GM23338 (cell line): ENCODE results near the gene FERMT3. TPM values are rescaled to one million over a fixed set of nuclear protein-coding genes. Genes with fewer than 3 reads are reported as not detected.

ENCODE experiments used
- ATAC-seq: fragments of 200-7000 bp; cut with Tn5 transposase; 3 replicates; pipeline ENCODE4 v1.9.1; 2020
- DNase-seq: peaks from one replicate; pipeline ENCODE4 v3.0.0-alpha.2; 2015; ENCODE audit warnings: low spot score
- H2AFZ ChIP-seq: fragments of 200-600 bp; sonication (generic); 2 replicates; pipeline ENCODE4 v1.8.0; 2016; ENCODE audit warnings: antibody characterized with exemption, mild to moderate bottlenecking, moderate library complexity
- H3F3A ChIP-seq: fragments of 200-600 bp; sonication (generic); replicated peaks from 2 replicates; pipeline ENCODE4 v1.8.0; 2017; ENCODE audit warnings: antibody characterized with exemption, mixed run types, low read depth
- H3K27ac ChIP-seq: fragments of 200-600 bp; sonication (generic); 2 replicates; pipeline ENCODE4 v1.6.1; 2016; ENCODE audit warnings: low read depth
- H3K27me3 ChIP-seq: fragments of 200-600 bp; sonication (generic); 2 replicates; pipeline ENCODE4 v1.8.0; 2016; ENCODE audit warnings: mild to moderate bottlenecking, mixed run types, moderate library complexity; ENCODE audit not compliant: insufficient read depth
- H3K36me3 ChIP-seq: fragments of 200-600 bp; sonication (generic); 2 replicates; pipeline ENCODE4 v1.8.0; 2016; ENCODE audit warnings: mild to moderate bottlenecking; ENCODE audit not compliant: insufficient read depth
- H3K4me1 ChIP-seq: fragments of 200-600 bp; sonication (generic); 2 replicates; pipeline ENCODE4 v1.8.0; 2016; ENCODE audit warnings: mild to moderate bottlenecking, moderate library complexity; ENCODE audit not compliant: insufficient read depth
- H3K4me2 ChIP-seq: fragments of 200-600 bp; sonication (generic); 2 replicates; pipeline ENCODE4 v1.7.1; 2017; ENCODE audit warnings: mixed run types
- H3K4me3 ChIP-seq: fragments of 200-600 bp; sonication (generic); 2 replicates; pipeline ENCODE4 v1.6.1; 2016; ENCODE audit warnings: mixed run types
- H3K79me2 ChIP-seq: fragments of 200-600 bp; sonication (generic); replicated peaks from 2 replicates; pipeline ENCODE4 v1.8.0; 2017; ENCODE audit warnings: mild to moderate bottlenecking; ENCODE audit not compliant: insufficient read depth
- H3K9me2 ChIP-seq: fragments of 200-600 bp; sonication (generic); 2 replicates; pipeline ENCODE4 v1.8.0; 2017; ENCODE audit not compliant: insufficient read depth
- H4K20me1 ChIP-seq: fragments of 200-600 bp; sonication (generic); replicated peaks from 2 replicates; pipeline ENCODE4 v1.8.0; 2017; ENCODE audit warnings: mild to moderate bottlenecking; ENCODE audit not compliant: insufficient read depth
- H3K27ac Mint-ChIP-seq: 2 replicates; pipeline ENCODE4 v1.8.0; 2020; ENCODE audit warnings: inconsistent platforms, mild to moderate bottlenecking, moderate library complexity, mixed read lengths
- H3K27me3 Mint-ChIP-seq: 3 replicates; pipeline ENCODE4 v1.8.0; 2022; ENCODE audit warnings: low read depth, mild to moderate bottlenecking, moderate library complexity, mixed read lengths, inconsistent platforms; ENCODE audit not compliant: insufficient read depth, poor library complexity
- H3K36me3 Mint-ChIP-seq: 3 replicates; pipeline ENCODE4 v1.8.0; 2021; ENCODE audit warnings: low read depth, mild to moderate bottlenecking, inconsistent platforms, moderate library complexity, mixed read lengths
- H3K4me1 Mint-ChIP-seq: 3 replicates; pipeline ENCODE4 v1.8.0; 2020; ENCODE audit warnings: mild to moderate bottlenecking, inconsistent platforms, mixed read lengths
- H3K4me3 Mint-ChIP-seq: 3 replicates; pipeline ENCODE4 v1.8.0; 2021; ENCODE audit warnings: moderate library complexity, mild to moderate bottlenecking, inconsistent platforms, mixed read lengths
- H3K9me3 Mint-ChIP-seq: 3 replicates; pipeline ENCODE4 v1.8.0; 2020; ENCODE audit warnings: moderate library complexity, mild to moderate bottlenecking, inconsistent platforms, mixed read lengths
- CREB1 ChIP-seq: fragments of 250-450 bp; sonication (Bioruptor Pico); IDR thresholded peaks from 2 replicates; pipeline ENCODE4 v1.5.0; 2020; ENCODE audit warnings: low read depth, mild to moderate bottlenecking, moderate library complexity
- CTCF ChIP-seq, 2 experiments: fragments of 200-600 bp in 1 of 2; sonication (generic) in 1 of 2; conservative IDR thresholded peaks; 2 replicates each; pipeline versions ENCODE4 v1.5.1 to v1.6.1; 2016 to 2017; ENCODE audit warnings: antibody characterized with exemption in 2 of 2, low read depth in 2 of 2, mild to moderate bottlenecking in 2 of 2, moderate library complexity in 1 of 2
- EZH2phosphoT487 ChIP-seq: fragments of 200-600 bp; sonication (generic); IDR thresholded peaks from one replicate; pipeline ENCODE4 v1.8.1; 2018; ENCODE audit warnings: antibody characterized with exemption; ENCODE audit not compliant: unreplicated experiment
- REST ChIP-seq: IDR thresholded peaks from one replicate; pipeline ENCODE4 v1.6.1; 2018; ENCODE audit warnings: antibody characterized with exemption; ENCODE audit not compliant: unreplicated experiment
- ZNF462 ChIP-seq: fragments of 250-450 bp; sonication (Bioruptor Pico); IDR thresholded peaks from 2 replicates; pipeline ENCODE4 v1.5.0; 2020; ENCODE audit warnings: mild to moderate bottlenecking, moderate library complexity
- polyA plus RNA-seq: library from polyadenylated mRNA; unstranded; fragments of >200 nt; fragmentation: Nextera tagmentation; extraction: Ambion mirVana; gene quantifications from 2 replicates; pipeline ENCODE4 v1.2.1, GENCODE V29; 2016
- total RNA-seq: library from RNA; depleted of rRNA; stranded (reverse); fragments of >200 nt; shearing (Covaris generic); gene quantifications from 2 replicates; pipeline ENCODE4 v1.2.3, GENCODE V29; 2014
- TF ChIP-seq, protein P1 (sequence below): IDR thresholded peaks from 2 replicates; pipeline ENCODE4 v1.6.1; 2016; ENCODE audit warnings: antibody characterized with exemption

FERMT3 gene
- total and polyA plus RNA-seq, 2 experiments from 2014 or later: 1.5 to 1.6 TPM

DNA sequence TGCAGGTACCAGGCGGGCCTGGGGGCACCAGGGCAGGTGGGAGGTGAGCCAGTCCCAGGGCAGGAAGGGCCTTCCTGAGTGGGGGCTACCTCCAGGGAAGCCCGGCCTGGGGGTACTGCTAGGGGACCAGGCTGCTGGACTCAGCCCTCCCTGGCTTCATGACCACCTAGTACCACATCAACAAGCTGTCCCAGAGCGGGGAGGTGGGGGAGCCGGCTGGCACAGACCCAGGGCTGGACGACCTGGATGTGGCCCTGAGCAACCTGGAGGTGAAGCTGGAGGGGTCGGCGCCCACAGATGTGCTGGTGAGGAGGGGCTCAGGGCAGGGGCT is 12.8 kb downstream of the FERMT3 start:
- H3F3A ChIP-seq: 0 out of 2 replicates have a peak, but pooled peaks cover 3% of the 10 kb centered on the region
- H3K36me3 Mint-ChIP-seq: peaks cover 11% of the 10 kb centered on the region; the same call in 2 of the 3 replicates
- H3K27ac Mint-ChIP-seq: no peak overlapping the region
- no peak overlapping the region for H3K4me3 Mint-ChIP-seq
- H3K27ac ChIP-seq: no peak overlapping the region
- H3K9me2 ChIP-seq: no peaks in the 10 kb centered on the region
- no peak overlapping the region for H3K4me3 ChIP-seq
- DNase-seq (no peak), ATAC-seq (no peak)
- H3K4me1 ChIP-seq: no peaks in the 10 kb centered on the region
- no peaks in the 10 kb centered on the region for H3K27me3 ChIP-seq
- H3K4me1 Mint-ChIP-seq: peaks cover 4% of the 10 kb centered on the region; the same call in 1 of the 3 replicates
- no peak overlapping the region for H3K4me2 ChIP-seq
- no peaks in the 10 kb centered on the region for H4K20me1 ChIP-seq
- no peaks in the 10 kb centered on the region for H3K9me3 Mint-ChIP-seq
- H3K27me3 Mint-ChIP-seq: peaks cover 5% of the 10 kb centered on the region
- TF ChIP-seq CREB1 (CRISPR knock-in tag) (no peak), ZNF462 (no peak)
- no peak overlapping the region for H2AFZ ChIP-seq
- H3K36me3 ChIP-seq: peaks cover 4% of the 10 kb centered on the region; the same call in 1 of the 2 replicates
- H3K79me2 ChIP-seq: no peaks in the 10 kb centered on the region

GRCh38 chr11:64219755-64220154 is 13.2 kb downstream of the FERMT3 start:
- Histone ChIP-seq H3K27ac (no peak overlapping the region), H4K20me1 (no peaks in the 10 kb centered on the region), H3F3A (0 out of 2 replicates have a peak, but pooled peaks cover 3% of the 10 kb centered on the region), H2AFZ (no peak overlapping the region), H3K4me2 (no peak overlapping the region), H3K4me3 (no peak overlapping the region), H3K36me3 (peaks cover 4% of the 10 kb centered on the region; the same call in 1 of the 2 replicates), H3K27me3 (no peaks in the 10 kb centered on the region), H3K4me1 (no peaks in the 10 kb centered on the region), H3K9me2 (no peaks in the 10 kb centered on the region), H3K79me2 (no peaks in the 10 kb centered on the region)
- Mint-ChIP-seq H3K4me1 (peaks cover 4% of the 10 kb centered on the region; the same call in 1 of the 3 replicates), H3K36me3 (peaks cover 7% of the 10 kb centered on the region; the same call in 2 of the 3 replicates), H3K9me3 (no peaks in the 10 kb centered on the region), H3K27ac (no peak overlapping the region), H3K27me3 (peaks cover 5% of the 10 kb centered on the region), H3K4me3 (no peak overlapping the region)
- ATAC-seq (no peak), DNase-seq (no peak)
- no peak for TF ChIP-seq EZH2phosphoT487
- no peak for TF ChIP-seq REST
- TF ChIP-seq CTCF (conservative IDR thresholded peaks at IDR 0.05; ENCODE audit: low read depth in 2 of 2): no peak
- TF ChIP-seq, protein P1, sequence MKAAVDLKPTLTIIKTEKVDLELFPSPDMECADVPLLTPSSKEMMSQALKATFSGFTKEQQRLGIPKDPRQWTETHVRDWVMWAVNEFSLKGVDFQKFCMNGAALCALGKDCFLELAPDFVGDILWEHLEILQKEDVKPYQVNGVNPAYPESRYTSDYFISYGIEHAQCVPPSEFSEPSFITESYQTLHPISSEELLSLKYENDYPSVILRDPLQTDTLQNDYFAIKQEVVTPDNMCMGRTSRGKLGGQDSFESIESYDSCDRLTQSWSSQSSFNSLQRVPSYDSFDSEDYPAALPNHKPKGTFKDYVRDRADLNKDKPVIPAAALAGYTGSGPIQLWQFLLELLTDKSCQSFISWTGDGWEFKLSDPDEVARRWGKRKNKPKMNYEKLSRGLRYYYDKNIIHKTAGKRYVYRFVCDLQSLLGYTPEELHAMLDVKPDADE: no peak
